H4 (cell line): Measurements from ENCODE around the gene S1PR5. TPM values are rescaled to one million over a fixed set of nuclear protein-coding genes. Genes with fewer than 3 reads are reported as not detected.
"Not testable (repeated sequence)": the region's sequence is repeated elsewhere in the genome, so short reads cannot be mapped to it uniquely, and the experiment has no call there.

Experiments used
- DNase-seq: peaks from one replicate; pipeline ENCODE4 v3.0.0-alpha.2; 2015; ENCODE audit warnings: low spot score
- total RNA-seq: library from RNA; depleted of rRNA; stranded (reverse); fragments of >200 nt; shearing (Covaris generic); gene quantifications from 2 replicates; pipeline ENCODE4 v1.2.3, GENCODE V29; 2014; rRNA removed

Gene S1PR5
- total RNA-seq: 1.0 and 1.7 TPM in 2 replicates

- DNase-seq: no peak
Measured at GRCh38 chr19:10517361-10517759, at the start of gene S1PR5. Gene S1PR5 (minus strand): TSS chr19:10517447. CDS start chr19:10515011, 2,436 bp downstream.

- no peak for DNase-seq
Measured at GRCh38 chr19:10566658-10567410, 49.6 kb upstream of the S1PR5 start.

DNA sequence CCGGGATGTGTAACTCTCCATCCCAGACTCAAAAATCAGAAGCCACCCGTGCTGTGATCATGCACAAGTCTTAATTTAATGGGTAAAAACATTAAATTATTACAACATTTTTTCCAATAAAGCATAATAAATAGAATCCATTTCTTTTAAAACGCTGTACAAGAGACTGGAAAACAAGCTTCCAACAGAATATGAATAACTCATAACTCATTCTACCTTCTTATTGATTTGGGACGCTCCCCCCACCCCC lies 49.1 kb upstream of the S1PR5 start:
- DNase-seq: no peak

GRCh38 chr19:10565567-10566407 lies 48.5 kb upstream of the S1PR5 start, which contains the start of gene KRI1:
Gene KRI1 (minus strand): TSS chr19:10566010. CDS start chr19:10565999, 11 bp downstream.
- peak; percentile 87 for DNase-seq

GRCh38 chr19:10565028-10565566 lies 47.9 kb upstream of the S1PR5 start:
- peak; percentile 27 for DNase-seq

- no peak for DNase-seq
Measured at GRCh38 chr19:10562609-10563008, 45.4 kb upstream of the S1PR5 start.

GRCh38 chr19:10560154-10560553 lies 42.9 kb upstream of the S1PR5 start:
- no peak for DNase-seq

GRCh38 chr19:10557603-10558197 lies 40.5 kb upstream of the S1PR5 start:
- DNase-seq: no peak

DNA sequence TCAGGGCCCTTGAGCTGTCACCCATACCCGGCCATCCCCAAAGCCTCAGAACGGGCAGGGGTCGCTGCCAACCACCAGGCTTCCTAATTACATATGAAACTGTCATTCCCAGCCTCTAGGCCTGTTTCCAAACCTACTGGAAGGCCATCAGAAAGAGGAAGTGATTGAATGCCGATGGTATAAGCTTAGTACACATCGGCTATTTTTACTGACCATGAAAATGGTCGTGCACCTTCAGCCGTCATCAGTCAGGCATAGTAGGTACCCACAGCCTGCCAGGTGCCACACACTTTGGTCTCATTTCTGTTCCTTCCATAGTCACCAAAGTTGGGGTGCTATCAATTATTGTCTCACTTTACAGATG lies 38.3 kb upstream of the S1PR5 start:
- no peak for DNase-seq

- no peak for DNase-seq
Measured at GRCh38 chr19:10554760-10555609, 37.7 kb upstream of the S1PR5 start.

DNA sequence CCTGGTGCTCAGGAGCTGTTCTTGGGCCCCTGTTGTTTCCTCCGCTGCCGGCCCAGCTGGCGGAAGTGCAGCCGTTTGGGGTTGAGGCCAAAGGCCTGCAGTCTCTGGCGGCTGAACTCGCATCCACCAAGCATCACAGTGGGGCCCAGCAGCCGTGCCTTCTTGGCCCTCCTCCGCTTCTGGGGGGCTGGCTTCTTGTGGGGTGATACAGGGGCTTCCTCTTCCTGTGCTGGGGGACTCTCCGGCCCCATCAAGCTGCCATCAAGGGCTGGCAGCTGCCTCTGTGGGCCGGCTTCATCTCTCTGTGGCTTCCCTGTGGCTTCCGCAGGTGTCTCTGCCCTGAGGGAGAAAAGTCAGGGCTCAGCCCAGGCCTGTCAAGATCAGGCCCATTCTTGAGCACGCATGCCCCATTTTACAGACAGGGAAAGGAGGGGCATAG lies 36.7 kb upstream of the S1PR5 start:
- no peak for DNase-seq

- no peak for DNase-seq
Measured at GRCh38 chr19:10553087-10553667, 35.9 kb upstream of the S1PR5 start.

DNA sequence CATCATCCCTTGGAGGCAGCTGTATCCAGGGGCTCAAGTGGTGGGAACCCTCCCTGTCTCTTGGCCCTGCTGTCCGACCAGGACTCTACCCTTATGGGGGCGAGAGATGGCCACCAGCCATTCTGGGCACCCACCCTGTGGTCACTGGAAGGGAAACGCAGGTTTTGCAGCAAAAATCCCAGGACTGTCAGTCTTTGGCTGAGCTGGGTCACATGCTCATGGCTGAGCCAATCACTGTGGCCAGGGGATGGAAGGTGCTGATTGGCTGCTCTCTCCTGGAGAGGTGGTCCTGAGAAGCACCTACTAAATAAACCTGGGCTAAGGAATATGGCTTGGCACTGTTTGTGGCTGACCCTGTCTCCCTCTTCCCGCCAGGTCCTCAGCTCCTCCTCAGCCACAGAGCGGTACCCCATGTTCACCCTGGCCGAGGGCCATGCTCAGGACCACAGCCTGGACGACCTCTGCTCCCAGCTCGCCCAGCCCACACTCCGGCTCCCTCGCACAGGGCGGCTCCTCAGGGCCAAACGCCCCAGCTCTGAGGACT lies 35.3 kb upstream of the S1PR5 start:
- no peak for DNase-seq

GRCh38 chr19:10551698-10552301 lies 34.6 kb upstream of the S1PR5 start:
- peak; percentile 43 for DNase-seq

DNA sequence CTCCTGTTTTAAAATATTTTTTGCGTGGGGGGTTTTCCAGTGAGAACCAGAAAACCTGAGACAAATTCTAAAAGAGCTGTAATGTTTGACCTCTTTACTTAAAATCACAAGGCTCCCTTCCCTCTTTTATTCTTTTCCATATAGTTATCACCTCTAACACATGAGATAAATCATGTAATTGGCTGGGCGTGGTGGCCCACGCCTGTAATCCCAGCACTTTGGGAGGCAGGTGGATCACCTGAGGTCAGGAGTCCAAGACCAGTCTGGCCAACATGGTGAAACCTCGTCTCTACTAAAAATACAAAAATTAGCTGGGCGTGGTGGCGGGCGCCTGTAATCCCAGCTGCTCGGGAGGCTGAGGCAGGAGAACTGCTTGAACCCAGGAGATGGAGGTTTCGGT lies 33.8 kb upstream of the S1PR5 start:
- DNase-seq: not testable (repeated sequence)

DNA sequence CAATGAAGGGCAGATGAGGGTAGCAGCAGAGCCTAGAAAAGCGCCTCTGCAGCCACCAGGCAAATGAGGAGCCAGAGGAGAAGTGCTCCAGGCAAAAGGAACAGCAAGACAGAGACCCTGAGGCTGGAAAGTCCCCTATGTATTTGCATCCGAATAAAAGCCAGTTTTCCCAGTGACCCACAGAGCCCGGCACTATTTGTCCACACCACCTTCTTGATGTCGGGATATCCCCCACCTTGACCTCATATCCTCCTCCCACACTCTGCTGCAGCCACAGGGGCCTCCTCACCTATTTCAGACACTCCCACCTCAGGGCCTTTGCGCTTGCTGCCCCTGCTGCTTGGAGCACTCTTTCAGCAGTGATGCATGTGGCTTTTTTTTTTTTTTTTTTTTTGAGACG lies 33.1 kb upstream of the S1PR5 start:
- DNase-seq: no peak

DNA sequence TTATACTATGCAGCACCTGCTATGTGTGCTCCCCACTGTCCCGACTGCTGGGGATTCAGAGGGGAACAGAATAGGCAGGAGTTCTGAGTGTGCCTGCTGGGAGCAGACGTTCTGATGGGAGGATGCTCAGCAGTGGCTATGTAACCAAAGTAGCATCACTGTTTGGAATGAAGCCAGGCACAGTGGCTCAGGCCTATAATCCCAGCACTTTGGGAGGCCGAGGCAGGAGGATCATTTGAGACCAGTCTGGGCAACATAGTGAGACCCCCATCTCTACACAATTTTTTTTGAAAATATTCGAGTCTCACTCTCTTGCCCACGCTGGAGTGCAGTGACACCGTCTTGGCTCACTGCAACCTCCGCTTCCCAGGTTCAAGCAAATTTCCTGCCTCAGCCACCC lies 32.5 kb upstream of the S1PR5 start:
- no peak for DNase-seq

DNA sequence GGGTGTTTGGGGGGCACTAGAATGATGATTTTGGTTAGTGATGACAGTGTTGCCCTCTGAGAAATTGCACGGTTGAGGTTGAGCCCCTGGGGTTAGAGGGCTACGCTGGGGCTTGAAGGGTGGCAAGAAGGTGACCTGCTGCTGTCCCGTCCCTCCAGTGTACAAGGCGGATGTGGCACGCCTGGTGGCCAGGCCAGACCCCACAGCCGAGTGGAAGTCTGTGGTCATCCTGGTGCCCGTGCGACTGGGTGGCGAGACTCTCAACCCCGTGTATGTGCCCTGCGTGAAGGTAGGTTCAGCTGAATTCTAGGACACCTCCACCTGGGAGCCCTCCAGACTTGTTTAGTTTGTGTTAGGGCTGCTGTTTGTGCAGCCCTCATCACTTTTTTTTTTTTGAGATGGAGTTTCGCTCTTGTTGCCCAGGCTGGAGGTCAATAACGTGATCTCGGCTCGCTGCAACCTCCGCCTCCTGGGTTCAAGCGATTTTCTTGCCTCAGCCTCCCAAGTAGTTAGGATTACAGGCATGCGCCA lies 31.6 kb upstream of the S1PR5 start:
- no peak for DNase-seq

DNA sequence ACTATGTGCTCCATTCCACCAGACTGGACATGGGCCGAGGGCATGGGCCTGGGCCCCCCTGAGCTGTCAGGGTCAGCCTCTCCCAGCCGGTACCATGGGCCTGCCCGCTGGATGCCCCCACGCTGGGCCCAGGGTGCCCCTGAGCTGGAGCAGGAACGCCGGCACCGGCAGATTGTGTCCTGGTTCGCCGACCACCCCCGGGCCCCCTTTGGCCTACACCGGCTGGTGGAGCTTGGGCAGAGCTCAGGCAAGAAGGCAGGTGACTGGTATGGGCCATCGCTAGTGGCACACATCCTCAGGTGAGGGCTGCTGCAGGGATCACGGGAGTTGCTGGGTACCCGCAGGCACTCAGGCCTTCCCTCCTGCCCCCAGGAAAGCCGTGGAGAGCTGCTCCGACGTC lies 29.6 kb upstream of the S1PR5 start:
- DNase-seq: no peak

DNA sequence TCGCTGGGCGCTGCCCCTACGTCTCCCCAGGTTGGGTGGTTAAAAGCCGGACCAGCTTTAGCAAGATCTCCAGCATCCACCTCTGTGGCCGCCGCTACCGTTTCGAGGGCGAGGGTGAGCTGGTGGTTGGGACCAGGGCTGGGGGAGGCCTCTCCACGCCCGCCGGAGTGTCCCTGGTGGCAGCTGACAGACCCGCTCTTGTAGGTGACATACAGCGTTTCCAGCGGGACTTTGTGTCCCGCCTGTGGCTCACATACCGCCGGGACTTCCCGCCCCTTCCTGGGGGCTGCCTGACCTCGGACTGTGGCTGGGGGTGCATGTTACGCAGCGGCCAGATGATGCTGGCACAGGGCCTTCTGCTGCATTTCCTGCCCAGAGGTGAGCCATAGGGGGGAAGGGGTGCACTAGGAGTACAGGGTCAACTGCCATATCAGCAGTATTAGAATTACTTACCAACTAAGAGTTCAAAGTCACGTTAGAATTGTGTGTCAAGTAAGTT lies 27.6 kb upstream of the S1PR5 start:
- no peak for DNase-seq
